DMS79 treated with DMSO at 0.1 percent for 48 hours (cell line): ENCODE measurements around the gene GLRX3.

Experiments used
- DNase-seq: peaks from one replicate; lab custom pipeline; 2025; lab: John Stamatoyannopoulos, UW

GLRX3 gene

DNA sequence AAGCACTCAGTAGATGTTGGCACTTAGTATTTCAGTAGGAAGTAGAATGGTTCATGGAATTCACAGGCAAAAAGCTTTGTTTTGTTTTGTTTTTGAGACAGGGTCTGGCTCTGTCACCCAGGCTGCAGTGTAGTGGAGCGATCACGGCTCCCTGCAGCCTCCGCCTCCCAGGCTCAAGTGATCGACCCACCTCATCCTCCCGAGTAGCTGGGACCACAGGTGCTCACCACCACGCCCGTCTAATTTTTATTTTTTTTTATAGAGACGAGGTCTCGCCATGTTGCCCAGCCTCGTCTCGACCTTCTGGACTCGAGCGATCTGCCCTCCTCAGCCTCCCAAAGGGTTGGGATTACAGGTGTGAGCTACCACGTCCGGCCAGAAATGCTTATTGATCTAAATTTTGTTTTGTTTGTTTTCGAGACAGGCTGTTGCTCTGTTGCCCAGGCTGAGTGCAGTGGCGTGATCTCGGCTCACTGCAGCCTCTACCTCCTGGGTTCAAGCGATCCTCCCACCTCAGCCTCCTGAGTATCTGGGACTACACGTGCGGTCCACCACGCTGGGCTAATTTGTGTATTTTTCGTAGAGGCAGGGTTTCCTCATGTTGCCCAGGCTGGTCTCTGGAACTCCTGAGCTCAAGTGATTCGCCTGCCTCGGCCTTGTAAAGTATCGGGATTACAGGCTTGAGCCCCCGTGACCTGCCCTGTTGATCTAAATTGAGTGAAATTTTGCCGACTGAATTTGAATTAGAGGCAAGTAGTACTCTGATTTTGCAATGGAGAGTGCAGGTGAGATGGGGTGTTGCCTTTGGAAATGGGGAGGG, 1.7 kb downstream of the GLRX3 start:
- no peak for DNase-seq

DNA sequence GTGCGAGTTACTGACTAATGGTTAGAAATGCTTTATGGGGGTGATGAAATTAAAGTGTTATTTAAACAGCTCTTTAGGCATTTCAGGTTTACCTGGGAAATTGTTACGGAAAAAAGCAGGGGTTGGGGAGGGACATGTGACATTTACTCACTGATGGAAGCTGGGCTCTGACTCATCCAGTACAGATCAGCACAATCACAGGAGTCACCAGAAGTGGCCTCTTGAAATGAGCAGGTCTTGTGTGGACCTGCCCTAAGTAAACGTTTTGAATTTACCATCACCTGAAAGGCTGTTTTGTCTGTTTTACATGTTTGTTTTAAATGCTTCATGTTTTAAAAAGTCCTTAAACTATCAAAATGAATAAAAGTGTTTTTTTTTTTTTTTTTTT, 2.3 kb downstream of the GLRX3 start:
- peak; percentile 78 for DNase-seq

DNA sequence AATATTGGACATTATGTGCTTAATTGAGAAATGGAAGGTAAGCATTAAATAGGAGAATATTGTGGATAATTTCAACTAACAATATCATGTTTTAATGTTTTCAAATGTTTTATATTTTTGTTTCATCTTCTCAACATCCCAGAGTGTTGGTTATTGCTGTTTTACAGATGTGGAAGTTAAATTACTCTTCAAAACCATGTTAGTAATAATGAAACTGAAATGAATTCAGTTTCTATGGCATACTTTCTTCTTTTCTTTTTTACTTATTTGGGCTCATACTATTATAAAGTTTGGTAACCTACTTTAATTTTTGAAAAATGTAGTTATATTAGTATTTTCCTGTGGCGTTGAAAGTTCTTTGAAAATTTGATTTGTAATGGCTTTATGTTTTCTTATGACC, 4.2 kb downstream of the GLRX3 start:
- DNase-seq = no peak

DNA sequence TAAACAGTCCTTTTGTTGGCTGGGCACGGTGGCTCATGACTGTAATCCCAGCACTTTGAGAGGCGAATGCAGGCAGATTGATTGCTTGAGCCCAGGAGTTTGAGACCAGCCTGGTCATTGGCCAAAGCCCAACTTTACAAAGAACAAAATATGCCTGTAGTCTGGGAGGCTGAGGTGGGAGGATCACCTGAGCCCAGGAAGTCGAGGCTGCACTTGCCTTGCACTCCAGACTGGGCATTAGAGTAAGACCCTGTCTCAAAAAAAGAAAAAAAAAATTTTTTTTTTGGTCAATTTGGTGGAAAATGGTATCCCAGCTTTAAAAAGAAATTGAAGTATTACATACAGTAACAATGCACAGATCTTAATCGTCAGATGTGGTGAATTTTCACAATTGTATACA, 4.8 kb downstream of the GLRX3 start:
- DNase-seq = no peak

DNA sequence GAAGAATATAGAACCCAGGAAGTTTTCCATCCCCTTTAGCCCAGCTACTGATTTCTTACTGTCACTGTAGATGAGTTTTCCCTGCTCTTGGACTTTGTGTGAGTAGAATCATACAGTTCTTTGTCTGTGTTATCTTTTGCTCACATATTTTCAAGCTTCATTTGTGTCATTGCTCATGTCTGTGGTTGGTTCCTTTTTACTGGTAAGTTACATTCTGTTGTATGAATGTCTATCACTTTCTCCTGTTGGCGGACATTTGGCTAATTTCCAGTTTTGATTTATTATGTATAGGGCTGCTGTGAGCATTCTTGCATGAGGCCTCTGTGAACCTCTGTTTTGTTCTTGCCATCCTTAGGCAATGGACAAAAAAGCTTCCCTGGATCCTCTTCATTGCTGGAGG, 5.3 kb downstream of the GLRX3 start:
- no peak for DNase-seq

DNA sequence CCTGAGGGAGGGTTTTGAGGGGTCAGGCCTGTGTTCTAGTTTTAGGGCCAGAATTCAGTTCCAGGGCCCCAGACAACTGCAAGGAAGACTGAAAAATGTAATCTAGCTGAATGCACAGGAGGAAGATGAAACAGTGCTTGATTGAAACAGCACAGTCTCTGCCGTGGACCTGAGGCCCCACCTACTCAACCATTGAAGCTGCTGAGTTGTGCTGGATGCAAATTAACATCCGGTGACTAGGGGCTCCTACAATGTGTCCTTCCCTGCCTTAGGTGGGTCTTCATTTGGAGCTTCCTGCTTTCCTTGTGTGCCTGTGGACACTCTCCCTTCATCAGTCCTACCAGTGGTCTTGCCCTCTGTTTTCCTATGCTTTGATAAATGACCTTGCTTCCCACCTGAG, 5.7 kb downstream of the GLRX3 start:
- DNase-seq = no peak

DNA sequence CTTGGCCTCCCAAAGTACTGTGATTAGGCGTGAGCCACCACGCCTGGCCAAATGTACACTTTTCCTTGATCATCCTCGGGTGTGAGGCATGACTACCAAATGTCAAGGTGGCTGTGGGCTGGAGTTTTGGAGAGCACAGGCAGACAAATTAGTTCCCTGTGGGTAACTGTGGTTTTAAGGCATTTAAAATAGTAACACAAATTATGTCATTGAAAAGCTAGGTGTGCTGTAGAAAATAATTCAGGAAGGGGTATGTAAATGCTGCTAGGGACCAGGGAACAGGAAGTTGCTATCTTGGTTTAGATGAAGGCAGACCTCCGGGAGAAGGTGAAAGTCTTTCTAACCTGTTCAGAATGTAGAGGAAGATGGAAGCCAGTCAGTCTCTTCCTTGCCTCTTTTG, 9.9 kb downstream of the GLRX3 start:
- DNase-seq = no peak

DNA sequence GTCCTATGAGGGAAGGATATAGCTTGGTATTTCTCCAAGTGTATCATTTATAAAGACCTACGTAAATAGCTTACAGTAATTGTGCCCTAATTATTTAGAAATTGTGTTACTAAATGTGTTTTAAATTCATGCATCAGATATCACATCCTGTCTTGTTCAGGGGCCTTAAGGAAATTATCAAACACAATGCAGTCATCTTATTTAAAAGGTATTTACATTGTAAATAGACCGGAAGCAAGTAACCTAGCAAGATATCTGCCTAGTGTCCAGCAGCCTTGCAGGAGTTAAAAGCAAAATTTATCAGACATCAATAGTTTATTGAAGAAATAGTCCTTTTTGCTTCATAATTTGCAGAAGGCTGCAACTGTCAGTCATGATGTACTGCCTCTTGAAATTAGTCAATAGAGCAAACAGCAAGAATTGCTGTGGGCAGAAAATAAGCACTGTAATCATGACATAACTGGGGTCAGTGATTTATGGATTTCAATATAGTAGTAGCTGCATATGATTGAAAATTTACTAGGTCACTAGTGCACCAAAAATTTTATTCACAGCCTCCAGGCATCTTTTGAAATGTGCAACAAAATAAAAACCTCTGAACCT, 23.1 kb downstream of the GLRX3 start:
- DNase-seq = no peak

DNA sequence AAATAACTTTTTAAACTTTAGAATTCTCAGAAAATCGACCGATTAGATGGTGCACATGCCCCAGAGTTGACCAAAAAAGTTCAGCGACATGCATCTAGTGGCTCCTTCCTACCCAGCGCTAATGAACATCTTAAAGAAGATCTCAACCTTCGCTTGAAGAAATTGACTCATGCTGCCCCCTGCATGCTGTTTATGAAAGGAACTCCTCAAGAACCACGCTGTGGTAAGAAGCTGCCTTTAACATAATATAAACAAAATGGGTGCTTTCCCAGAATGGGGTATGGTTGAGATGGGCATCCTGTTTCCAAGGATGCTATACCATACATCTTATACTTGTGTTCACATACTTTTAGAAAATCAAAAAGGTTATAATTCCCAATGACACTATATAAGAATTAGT, 24.6 kb downstream of the GLRX3 start:
- no peak for DNase-seq

DNA sequence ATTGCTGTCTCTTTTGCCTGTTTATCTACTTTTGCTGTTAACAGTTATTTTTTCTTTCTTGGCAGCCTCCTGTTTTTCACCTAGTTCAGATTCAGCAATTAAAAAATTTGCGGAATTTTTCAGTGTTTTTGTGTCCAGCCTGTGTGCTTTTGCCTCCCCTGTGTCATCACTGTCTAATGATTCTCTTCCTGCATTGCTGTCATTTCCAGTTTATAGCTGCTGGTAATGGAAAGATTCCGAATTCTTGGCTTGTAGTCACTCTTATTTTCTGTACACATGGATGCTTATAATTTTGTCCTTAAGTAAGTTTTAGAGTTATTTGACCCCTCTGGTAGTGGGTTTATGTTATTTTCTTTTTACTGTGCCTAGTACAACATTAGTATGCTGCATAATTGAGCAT, 25.1 kb downstream of the GLRX3 start:
- DNase-seq = no peak

DNA sequence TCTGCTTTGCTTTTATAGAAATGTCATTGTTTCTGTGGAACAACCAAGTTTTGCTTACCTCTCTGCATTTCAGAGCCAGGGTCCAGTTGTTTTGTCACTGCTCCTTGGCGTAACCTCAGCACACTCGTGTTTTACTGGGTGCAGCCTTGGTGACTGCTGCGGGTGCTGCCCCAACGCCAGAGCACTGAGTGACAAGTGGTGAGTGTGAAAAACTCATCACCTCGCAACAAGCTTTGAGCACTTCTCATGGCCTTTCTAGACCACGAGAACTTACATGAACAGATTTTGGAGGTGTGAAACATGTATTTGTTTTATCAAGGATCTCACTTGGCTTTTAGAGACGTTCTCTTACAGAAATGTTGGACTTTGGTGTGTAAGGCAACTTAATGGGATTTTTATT, 31.0 kb downstream of the GLRX3 start:
- DNase-seq = no peak

DNA sequence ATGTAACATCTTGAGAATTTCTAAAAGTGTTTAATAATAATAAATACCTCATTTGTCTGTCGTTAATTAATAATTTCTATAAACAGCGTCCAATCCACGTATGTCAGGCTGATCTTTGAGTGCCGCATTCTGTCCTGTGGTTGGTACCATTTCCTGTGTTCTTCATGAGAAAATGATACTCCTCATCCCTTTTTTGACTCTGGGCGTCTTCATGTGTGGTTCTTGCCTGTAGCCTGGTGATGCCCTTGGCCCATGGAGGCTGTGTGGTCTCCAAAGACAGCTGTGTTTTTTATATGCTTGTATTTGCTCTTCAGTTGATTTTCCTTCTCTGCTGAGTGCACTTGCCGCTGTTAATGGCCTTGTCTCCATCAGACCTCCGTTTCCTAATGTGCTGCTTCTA, 31.5 kb downstream of the GLRX3 start:
- DNase-seq = no peak

DNA sequence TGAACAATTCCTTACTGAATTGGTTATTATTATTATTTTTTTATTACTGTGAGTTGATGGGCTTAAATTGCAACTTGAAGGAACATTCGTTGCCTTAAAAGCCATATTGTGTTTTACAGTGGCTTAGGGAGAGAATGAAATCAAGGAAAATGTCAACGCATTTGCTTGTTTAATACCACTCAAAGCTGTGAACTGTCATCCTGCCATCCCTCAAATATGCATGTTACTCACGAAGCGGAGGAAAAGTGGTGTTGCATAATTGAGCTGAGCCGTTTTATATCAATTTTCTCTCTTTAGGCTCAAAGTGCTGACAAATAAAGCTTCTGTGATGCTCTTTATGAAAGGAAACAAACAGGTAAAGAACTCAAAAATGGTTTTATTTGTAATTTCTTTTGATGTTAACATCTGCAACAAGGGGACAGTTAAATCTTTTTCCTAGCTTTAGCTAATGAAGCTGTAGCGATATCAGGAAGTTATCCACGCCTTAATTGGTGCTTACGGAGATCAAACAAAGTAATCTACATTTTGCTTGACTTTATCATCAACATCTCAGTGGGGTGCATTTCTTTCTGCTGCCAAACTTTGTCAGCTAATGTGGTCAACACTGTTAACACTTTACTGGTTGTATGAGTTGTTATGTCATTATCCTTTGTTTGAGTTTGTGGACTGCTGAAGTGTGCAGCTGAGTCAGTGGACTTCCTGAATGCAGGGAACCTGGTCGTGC, 33.1 kb downstream of the GLRX3 start:
- peak; percentile 0 for DNase-seq

DNA sequence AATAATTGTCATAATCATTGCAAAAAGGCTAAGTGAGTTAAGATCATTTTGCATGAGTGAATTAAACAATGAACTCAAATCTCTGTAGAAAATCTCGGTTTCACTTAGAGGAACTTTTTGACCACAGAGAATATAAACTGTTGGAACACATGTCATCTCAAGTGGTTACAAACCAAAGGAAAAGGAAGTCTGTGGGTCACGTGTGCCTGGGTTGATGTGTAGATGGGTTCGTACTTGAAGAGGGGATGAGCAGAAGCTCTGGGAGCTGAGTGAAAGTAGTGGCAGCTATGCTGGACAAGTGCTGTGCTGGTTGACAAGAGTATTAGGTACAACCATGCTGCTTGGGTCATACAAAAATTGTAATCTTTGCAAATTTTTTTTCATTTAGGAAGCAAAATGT, 35.0 kb downstream of the GLRX3 start:
- DNase-seq = no peak

DNA sequence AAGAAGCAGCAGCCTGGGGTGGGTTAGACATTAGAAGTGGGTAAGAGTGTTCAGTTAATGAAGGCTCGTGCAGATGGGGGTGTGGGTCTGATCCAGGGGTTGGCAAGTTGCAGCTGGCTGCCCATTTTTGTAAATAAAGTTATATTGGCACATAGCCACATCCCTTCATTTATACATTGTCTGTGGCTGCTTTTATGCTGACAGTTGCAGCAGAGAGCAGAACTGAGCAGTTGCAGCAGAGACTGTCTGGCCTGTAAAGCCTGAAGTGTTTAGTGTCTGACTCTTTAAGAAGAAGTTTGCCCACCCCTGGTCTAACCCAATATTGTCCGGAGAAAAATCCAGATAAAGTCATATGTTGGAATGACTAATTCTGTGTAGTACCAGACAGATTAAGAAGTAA, 38.1 kb downstream of the GLRX3 start:
- no peak for DNase-seq

DNA sequence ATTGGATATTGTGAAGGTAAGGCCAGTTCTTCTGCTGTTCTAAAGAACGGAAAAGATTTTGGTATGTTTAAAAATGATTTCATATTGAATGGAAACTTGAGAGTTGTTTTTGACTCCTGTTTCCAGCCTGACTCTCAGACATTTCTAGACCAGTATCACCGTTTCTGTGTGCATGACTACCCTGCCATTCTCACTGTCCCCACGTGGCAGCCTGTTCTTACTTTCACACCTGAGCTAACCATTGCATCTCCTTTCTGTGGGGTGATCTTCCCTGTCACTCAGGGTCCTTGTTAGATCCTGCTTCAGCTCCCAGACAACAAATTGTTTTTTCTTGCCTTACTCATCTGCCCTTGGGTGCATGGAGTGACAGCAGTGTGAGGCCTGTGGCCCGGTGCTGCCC, 38.9 kb downstream of the GLRX3 start:
- DNase-seq = no peak

DNA sequence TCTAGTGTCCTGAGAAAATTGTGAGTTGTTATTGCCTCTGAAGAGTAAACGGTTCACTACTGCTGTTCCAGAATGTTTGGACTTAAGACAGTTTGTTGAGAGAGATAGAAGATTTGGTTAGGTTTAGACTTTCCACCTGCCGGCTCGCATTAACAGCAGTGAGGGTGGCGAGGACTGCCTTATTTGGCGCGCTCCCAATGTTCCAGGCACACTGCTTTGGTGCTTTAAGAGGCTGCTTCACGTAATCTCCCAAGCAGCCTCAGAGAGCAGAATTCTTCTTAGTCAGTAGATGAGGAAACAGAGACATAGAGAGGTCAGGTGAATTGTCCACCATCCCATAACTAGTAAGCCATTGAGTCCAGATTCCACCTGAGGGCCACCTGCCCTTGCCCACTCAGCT, 41.1 kb downstream of the GLRX3 start:
- peak; percentile 14 for DNase-seq

DNA sequence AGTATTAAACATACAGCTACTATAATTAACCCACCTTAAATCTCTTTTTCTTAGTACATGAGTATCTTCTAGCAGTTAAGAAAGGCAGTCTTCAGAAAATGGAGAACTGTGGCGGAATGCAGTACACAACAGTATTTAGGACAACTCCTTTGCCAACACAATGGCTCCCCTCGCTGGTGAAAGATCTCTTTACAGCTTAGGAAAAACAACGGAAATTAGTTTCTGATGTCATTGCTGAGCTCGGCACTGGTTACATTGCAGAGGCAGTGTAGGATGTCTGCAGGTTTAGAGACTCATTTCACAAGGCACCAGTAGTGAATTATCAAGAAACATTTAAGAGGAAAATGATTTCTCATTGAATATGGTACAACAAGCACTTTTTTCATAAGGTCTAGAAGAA, 43.4 kb downstream of the GLRX3 start:
- peak; percentile 16 for DNase-seq

DNA sequence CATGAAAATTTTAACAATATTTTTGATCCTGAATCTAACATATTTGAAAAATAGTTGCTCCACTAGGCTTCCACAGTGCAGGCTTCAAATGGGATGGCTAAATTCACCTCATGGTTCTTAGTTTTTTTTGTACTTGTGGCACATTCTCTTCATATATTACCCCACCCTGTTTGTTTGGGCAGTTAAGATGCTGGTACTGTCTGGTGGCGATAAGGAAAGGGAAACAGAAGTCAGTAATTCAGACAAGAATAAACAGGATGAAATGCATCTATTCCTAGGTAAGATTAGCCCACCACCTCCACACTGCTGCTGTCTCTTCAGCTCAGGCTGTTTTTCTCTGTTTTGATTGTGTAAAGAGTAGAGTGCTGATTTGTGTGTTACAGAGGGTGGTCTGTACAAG, 44.2 kb downstream of the GLRX3 start:
- DNase-seq = no peak

DNA sequence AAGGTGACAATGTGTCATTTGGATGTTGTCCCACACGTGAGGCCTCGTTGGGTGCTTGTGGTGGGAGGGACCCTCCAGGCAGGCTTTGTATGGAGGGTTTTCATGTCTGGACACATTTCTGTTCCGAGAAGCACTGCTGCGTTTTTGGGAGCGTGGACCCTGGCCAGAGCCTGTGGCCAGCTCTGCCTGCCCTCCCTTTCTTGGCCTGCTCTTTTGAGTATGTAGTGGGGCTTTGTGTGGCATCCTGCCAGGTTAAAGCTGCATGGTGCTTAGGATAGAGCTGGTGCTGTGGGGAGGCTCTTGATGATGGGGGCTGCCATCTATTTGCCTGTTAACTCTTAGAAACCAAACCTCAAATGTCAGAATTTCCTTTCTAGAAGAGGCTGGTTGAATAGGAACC, 45.7 kb downstream of the GLRX3 start:
- DNase-seq = no peak

DNA sequence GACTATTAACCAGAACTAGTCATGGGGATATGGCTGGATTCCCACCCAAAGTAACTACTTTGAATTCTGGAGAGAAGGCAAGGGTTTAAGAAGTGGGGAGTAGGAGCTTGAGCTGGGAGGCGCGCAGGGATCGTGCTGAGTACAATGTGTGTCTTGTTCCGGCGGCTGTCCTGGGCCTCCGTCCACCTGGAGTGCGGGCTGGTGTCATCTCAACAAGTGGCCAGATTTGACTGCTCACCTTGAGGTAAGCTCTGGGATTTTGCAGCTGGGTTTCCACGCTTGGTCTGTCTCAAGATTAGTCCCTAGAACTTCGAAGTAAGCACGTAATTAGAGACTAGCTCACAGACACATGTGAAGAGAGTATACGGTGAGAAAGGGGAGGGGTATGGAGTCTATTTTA, 49.4 kb downstream of the GLRX3 start:
- no peak for DNase-seq

DNA sequence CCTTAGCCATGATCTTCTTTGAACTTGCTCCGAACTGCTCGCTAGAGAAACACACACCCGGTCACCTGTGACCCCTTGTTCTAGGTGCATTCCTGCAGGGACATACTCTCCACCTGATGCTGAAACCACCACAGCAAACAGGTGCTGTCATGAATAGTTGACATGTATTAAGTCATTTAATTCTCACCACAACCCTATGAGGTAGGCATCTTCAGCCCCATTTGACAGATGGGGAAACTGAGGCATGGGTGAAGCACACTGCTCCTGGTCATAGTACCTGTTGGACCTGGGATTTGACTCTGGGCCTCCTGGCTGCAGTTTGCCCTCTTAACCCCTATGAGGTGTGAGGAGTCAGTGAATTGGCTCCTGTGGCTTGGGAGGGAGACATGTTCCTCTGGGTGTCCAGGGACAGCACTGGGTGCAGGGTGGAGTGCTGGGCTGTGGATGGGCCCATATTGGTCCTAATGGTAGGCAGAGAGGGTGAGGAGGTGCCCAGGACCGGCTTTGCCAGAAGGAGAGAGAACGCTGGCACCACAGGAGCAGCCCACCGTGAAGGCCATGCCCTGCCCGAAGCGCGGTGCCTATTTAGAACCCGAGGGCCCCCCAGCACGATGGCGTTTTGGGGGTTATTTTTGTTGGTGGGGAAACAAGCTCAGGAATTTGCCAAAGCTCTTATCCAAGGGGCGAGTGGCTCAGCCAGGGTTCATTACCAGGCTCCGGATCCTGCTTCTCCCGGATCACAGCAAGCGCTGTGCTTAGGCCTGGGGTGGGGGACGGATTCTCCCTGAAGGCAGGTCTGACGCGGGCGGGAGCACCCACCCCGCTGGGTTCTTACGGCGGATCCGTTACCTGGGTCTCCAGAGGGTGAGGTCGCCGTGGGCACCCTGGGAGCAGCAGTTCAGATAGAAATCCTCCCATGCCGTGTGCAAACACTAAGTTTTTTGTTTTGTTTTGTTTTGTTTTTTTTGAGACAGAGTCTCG, 52.3 kb downstream of the GLRX3 start:
- no peak for DNase-seq
